Left lung (tissue), 10 donors: Measurements from ENCODE around the gene ARID5B. TPM values are rescaled to one million over a fixed set of nuclear protein-coding genes. Genes with fewer than 3 reads are reported as not detected.

Experiments used
- ATAC-seq: fragments of 200-7000 bp; cut with Tn5 transposase; one replicate; pipeline ENCODE4 v1.9.1; 2020; ENCODE audit warnings: moderate library complexity
- DNase-seq, 4 donors: peaks; one replicate each; pipeline ENCODE4 v3.0.0-alpha.2; 2013 to 2020
- H3K27ac ChIP-seq, 2 donors: fragments of 200-600 bp; sonication (generic) in 1 of 2; one replicate each; pipeline versions ENCODE4 v1.5.0 to v1.8.0; 2020 to 2021
- H3K27me3 ChIP-seq, 2 donors: fragments of 200-600 bp; sonication (generic) in 1 of 2; one replicate each; pipeline versions ENCODE4 v1.5.0 to v1.8.0; 2020 to 2021
- H3K36me3 ChIP-seq, 2 donors: fragments of 200-600 bp; sonication (generic) in 1 of 2; one replicate each; pipeline versions ENCODE4 v1.5.0 to v1.8.0; 2020 to 2021
- H3K4me1 ChIP-seq, 2 donors: fragments of 200-600 bp; one replicate each; pipeline ENCODE4 v1.8.0; 2021
- H3K4me3 ChIP-seq, 2 donors: fragments of 200-600 bp; sonication (generic) in 1 of 2; one replicate each; pipeline versions ENCODE4 v1.5.0 to v1.8.0; 2020 to 2021; ENCODE audit warnings: mild to moderate bottlenecking in 1 of 2
- H3K9me3 ChIP-seq, 2 donors: fragments of 200-600 bp; sonication (generic) in 1 of 2; one replicate each; pipeline versions ENCODE4 v1.5.0 to v1.8.0; 2020 to 2021
- intact Hi-C, 2 donors: fragments of 100-400 bp; cut with DNase I; formaldehyde crosslinking; loops; one replicate each; pipeline versions ENCODE4 v1.11.2 to v1.14.2; 2022
- polyA plus RNA-seq, 6 donors: library from polyadenylated mRNA; unstranded; fragments of 120-200 nt; gene quantifications; one replicate each; pipeline ENCODE4 v1.2.1, GENCODE V29; 2013; ENCODE audit not compliant: insufficient read length in 6 of 6
- total RNA-seq, 2 donors: library from RNA; stranded (reverse); fragmentation: NEBNext Ultra II Directional; extraction: Animal tissue kit (Norgen Biotek cat#: 25700); gene quantifications; one replicate each; pipeline ENCODE4 v1.2.1, GENCODE V29; 2021
- TF ChIP-seq, protein P1 (sequence below), 2 donors: fragments of 200-600 bp; sonication (generic) in 1 of 2; IDR thresholded peaks; one replicate each; pipeline versions ENCODE4 v1.5.0 to v1.8.0; 2021; ENCODE audit warnings: antibody characterized with exemption in 2 of 2
- donor health status: DM: no; HTN: yes; CAD: no.
- donor health status: DM: no; HTN: no; CAD: no.

The ARID5B gene
- total and polyA plus RNA-seq, 8 donors, result 29.9 to 51.5 (median 44.4) TPM

DNA sequence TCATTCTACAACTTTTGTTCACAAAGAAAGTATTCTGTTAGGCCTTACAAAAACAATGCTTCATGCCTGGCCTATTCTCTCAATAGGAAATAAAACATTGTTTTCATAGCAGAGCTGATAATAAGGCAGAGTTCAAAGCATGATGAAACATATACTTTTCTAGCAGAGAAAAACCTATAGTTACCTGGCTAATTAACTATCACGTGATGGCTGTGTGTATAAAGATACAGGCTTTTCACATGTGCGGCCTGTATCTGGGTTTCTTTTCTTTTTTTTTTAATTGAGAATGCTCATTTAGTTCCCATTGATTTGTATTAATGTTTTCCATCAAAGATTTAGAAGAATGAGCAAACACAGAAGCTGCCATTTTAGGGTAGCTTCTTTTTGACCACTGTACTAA lies 51.7 kb downstream of the ARID5B start:
- H3K4me1 ChIP-seq, result peaks cover 0 to 7% of the 10 kb centered on the region in 2 donors
- peaks cover 0 to 13% of the 10 kb centered on the region in 2 donors for H3K36me3 ChIP-seq
- TF ChIP-seq, protein P1, sequence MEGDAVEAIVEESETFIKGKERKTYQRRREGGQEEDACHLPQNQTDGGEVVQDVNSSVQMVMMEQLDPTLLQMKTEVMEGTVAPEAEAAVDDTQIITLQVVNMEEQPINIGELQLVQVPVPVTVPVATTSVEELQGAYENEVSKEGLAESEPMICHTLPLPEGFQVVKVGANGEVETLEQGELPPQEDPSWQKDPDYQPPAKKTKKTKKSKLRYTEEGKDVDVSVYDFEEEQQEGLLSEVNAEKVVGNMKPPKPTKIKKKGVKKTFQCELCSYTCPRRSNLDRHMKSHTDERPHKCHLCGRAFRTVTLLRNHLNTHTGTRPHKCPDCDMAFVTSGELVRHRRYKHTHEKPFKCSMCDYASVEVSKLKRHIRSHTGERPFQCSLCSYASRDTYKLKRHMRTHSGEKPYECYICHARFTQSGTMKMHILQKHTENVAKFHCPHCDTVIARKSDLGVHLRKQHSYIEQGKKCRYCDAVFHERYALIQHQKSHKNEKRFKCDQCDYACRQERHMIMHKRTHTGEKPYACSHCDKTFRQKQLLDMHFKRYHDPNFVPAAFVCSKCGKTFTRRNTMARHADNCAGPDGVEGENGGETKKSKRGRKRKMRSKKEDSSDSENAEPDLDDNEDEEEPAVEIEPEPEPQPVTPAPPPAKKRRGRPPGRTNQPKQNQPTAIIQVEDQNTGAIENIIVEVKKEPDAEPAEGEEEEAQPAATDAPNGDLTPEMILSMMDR (IDR thresholded peaks at IDR 0.05), result no peak
- DNase-seq (no peak), ATAC-seq (no peak)
- no peaks in the 10 kb centered on the region for H3K27me3 ChIP-seq
- intact Hi-C loops, result no loop called here
- H3K4me3 ChIP-seq, result no peak overlapping the region
- H3K27ac ChIP-seq, result no peak overlapping the region
- no peaks in the 10 kb centered on the region for H3K9me3 ChIP-seq

DNA sequence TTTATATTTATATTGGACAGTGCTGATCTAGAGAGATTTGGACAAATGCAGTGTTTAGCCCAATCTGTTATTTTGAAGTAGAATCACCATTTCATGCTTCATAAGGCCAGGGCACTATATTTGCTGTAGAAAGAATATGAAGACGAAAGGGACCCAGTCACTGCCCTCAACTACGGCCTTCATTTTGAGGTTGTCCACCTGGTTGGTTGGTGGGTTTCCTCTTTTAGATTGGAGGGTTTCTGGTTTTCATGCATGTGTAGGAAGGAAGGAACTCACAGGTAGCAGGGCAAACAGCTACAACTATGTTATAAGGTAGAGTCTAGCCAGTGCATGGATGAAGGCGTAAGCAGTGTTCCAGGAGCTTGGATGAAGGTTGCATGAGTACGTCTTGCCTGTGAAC lies 56.3 kb downstream of the ARID5B start:
- Histone ChIP-seq H3K4me1 (peaks cover 0 to 14% of the 10 kb centered on the region in 2 donors), H3K4me3 (no peak overlapping the region), H3K36me3 (no peaks in the 10 kb centered on the region), H3K9me3 (no peaks in the 10 kb centered on the region), H3K27ac (no peak overlapping the region), H3K27me3 (no peaks in the 10 kb centered on the region)
- no peak for DNase-seq
- intact Hi-C loops, result no loop called here
- no peak for ATAC-seq
- TF ChIP-seq, protein P1 (IDR thresholded peaks at IDR 0.05), result no peak

DNA sequence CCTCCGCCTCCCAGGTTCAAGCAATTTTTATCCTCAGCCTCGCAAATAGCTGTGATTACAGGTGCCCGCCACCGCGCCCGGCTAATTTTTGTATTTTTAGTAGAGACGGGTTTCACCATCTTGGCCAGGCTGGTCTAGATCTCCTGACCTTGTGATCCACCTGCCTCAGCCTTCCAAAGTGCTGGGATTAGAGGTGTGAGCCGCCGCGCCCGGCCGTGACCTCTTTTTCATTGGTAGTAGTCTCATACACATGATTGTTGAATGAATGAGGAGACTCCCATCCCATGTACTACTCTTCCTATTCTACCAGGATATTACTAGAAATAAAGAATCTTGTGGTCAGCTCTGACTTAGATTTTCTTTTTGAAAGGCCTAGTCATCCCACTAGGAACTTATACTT lies 56.8 kb downstream of the ARID5B start:
- ATAC-seq (no peak), DNase-seq (no peak)
- H3K27ac ChIP-seq, result no peak overlapping the region
- no peaks in the 10 kb centered on the region for H3K9me3 ChIP-seq
- TF ChIP-seq, protein P1 (IDR thresholded peaks at IDR 0.05), result no peak
- peaks cover 0 to 14% of the 10 kb centered on the region in 2 donors for H3K4me1 ChIP-seq
- no peak overlapping the region for H3K4me3 ChIP-seq
- H3K27me3 ChIP-seq, result no peaks in the 10 kb centered on the region
- no peaks in the 10 kb centered on the region for H3K36me3 ChIP-seq
- intact Hi-C loops, result no loop called here

DNA sequence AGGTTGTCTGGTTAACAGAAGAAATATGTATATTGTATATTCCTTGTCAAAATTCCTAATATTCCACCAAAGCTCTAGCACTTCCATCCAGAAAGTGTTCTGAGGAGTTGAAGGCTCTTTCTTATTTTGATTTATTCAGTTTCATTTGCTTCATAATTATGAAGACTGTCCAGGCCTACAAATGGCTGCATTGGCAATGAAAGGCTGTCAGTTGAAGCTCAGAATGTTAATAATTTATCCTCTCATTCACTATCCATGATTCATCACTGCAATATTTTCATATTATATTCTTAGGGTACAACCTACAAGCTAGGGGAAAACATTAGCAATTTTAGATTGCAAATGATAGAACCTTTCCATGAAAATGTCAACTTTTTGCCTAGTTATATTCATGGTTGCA lies 57.3 kb downstream of the ARID5B start:
- Histone ChIP-seq H3K27ac (no peak overlapping the region), H3K36me3 (no peaks in the 10 kb centered on the region), H3K9me3 (no peaks in the 10 kb centered on the region), H3K27me3 (no peaks in the 10 kb centered on the region), H3K4me3 (no peak overlapping the region), H3K4me1 (peaks cover 0 to 15% of the 10 kb centered on the region in 2 donors)
- TF ChIP-seq, protein P1 (IDR thresholded peaks at IDR 0.05), result no peak
- no peak for ATAC-seq
- intact Hi-C loops, result no loop called here
- no peak for DNase-seq

DNA sequence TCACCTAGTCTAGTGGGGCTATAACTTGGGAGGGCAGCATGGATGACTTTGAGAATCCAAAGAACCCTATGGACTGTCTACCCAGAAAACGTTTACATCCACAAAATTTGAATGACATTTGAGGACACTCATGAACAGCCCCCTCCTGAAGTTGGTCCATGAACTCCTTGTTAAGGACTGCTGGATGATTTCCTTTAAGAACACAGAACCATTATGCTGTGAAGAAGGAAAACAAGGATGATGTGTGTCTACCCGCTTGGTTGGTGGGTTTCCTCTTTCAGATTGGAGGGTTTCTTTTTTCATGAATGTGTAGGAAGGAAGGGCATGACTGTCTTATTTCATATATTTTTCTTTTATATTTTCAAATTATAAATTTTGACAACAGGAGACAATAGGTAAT lies 58.3 kb downstream of the ARID5B start:
- Histone ChIP-seq H3K4me3 (no peak overlapping the region), H3K36me3 (no peaks in the 10 kb centered on the region), H3K27me3 (no peaks in the 10 kb centered on the region), H3K9me3 (no peaks in the 10 kb centered on the region), H3K27ac (no peak overlapping the region), H3K4me1 (peaks cover 5 to 25% of the 10 kb centered on the region in 2 donors)
- ATAC-seq, result no peak
- TF ChIP-seq, protein P1 (IDR thresholded peaks at IDR 0.05), result no peak
- intact Hi-C loops, result no loop called here
- DNase-seq, result no peak
